ENCODE data around the gene TRMT2A.
A peak's percentile ranks its signal among the peaks of the same experiment; 100 is the strongest.

The TRMT2A gene

GRCh38 chr22:20109411-20110358, 7.3 kb downstream of the TRMT2A start:
- DNase-seq (ENCODE audit: insufficient read length, low spot score) (no peak), FAIRE-seq (no peak)
- TF ChIP-seq POU2F2 (IDR thresholded peaks at IDR 0.05; ENCODE audit: low read depth, low read length) (peak; percentile 28; the same call in 1 of the 2 replicates), POLR2A (IDR thresholded peaks at IDR 0.05; ENCODE audit: low read depth, low read length) (0 out of 2 replicates have a peak, but pooled peaks have one; percentile 13), TAF1 (IDR thresholded peaks at IDR 0.05; ENCODE audit: low read depth, low read length) (no peak), POLR2AphosphoS5 (IDR thresholded peaks at IDR 0.05; ENCODE audit: low read depth, low read length) (peak; percentile 40)

DNA sequence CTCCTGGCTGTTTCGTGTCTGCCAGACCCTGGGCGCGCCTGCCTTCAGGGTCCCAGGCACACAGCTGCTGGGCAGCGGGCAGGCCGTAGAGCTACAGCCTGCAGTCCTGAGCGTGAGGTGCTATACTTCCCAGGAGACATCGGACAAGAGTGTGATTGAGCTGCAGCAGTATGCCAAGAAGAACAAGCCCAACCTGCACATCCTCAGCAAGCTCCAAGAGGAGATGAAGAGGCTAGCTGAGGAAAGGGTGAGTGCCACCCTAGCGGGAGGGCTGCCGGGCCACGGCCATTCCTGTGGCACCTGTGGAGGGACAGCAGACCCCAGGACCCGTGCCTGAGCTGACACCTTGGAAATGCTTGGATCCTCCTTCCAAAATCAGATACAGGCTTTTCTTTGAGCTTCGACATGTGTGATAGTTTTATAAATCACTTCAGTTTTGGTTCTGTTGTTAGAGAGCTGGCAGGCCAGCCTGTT, 8.2 kb downstream of the TRMT2A start:
- FAIRE-seq (no peak), DNase-seq (ENCODE audit: insufficient read length, low spot score) (no peak)
- TF ChIP-seq POLR2AphosphoS5 (IDR thresholded peaks at IDR 0.05; ENCODE audit: low read depth, low read length) (no peak), PAX5 (IDR thresholded peaks at IDR 0.05; ENCODE audit: insufficient read depth, low read length, severe bottlenecking) (no peak), SPI1 (IDR thresholded peaks at IDR 0.05; ENCODE audit: low read depth, low read length) (no peak), POLR2A (IDR thresholded peaks at IDR 0.05; ENCODE audit: low read depth, low read length) (no peak), POU2F2 (IDR thresholded peaks at IDR 0.05; ENCODE audit: low read depth, low read length) (no peak), TAF1 (IDR thresholded peaks at IDR 0.05; ENCODE audit: low read depth, low read length) (no peak)

DNA sequence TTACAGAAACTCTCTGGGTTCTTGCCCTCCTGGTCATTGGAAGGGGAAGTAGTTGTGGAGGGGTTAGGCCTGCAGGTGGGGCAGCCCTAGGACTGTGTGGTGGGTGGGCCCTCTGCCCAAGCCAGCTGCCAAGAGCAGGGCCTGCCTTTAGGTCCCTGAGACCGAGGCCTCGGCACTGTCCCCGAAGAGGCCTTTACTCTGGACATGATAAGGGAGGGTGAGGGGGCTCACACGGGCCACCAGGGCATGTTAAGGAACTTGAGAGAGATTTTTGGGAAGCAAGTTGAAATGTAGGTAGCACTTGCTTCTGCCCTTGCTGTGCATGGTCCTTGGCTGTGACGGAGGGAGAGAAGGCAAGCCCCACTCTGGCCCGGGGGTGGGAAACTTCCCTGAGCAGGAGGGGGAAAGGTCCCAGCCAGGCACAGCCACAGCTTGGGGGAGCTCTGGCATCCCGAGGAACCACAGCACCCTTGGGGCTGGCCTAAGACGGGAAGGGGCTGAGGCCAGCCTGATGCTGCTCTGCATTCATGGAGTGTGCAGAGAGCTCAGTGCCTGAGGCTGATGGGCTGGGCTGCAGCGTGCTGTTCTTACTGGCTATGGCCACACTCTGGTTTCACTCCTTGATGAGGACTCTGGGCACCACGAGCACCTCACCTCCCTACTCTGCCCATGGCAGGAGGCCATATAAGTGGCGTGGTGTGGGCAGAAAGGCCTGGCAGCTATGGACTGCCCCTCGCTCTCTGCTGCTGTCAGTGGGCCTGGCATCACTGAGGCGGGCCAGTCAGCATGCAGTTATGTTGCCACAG, 8.9 kb downstream of the TRMT2A start:
- TF ChIP-seq SPI1 (IDR thresholded peaks at IDR 0.05; ENCODE audit: low read depth, low read length) (no peak), PAX5 (IDR thresholded peaks at IDR 0.05; ENCODE audit: insufficient read depth, low read length, severe bottlenecking) (no peak), TAF1 (IDR thresholded peaks at IDR 0.05; ENCODE audit: low read depth, low read length) (no peak), POLR2A (IDR thresholded peaks at IDR 0.05; ENCODE audit: low read depth, low read length) (peak; percentile 15; the same call in 1 of the 2 replicates), POU2F2 (IDR thresholded peaks at IDR 0.05; ENCODE audit: low read depth, low read length) (no peak), POLR2AphosphoS5 (IDR thresholded peaks at IDR 0.05; ENCODE audit: low read depth, low read length) (no peak)
- DNase-seq (ENCODE audit: insufficient read length, low spot score) (no peak), FAIRE-seq (no peak)

DNA sequence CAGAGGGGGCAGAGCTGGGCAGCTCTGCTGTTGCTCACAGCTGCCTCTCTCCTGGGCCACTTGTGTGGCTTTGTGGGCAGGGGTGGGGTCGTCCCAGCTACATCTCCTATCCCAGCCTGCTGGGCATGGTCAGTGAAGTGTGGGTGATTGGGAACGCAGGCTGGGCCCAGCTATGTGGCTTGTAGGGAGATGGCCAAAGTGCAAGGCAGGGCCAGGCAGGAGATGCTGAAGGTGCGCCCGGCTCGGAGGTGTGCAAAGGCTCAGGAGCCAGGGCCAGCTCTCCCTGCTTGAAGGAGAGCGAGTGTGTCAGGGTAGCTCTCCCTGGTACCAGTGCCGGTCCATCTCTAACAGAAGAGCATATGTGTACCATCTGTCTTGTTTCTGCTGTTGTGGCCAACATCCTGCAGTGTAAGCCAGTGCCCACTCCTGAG, 9.5 kb downstream of the TRMT2A start:
- DNase-seq (ENCODE audit: insufficient read length, low spot score) (no peak), FAIRE-seq (no peak)
- TF ChIP-seq POLR2AphosphoS5 (IDR thresholded peaks at IDR 0.05; ENCODE audit: low read depth, low read length) (no peak), POU2F2 (IDR thresholded peaks at IDR 0.05; ENCODE audit: low read depth, low read length) (no peak), SPI1 (IDR thresholded peaks at IDR 0.05; ENCODE audit: low read depth, low read length) (no peak), PAX5 (IDR thresholded peaks at IDR 0.05; ENCODE audit: insufficient read depth, low read length, severe bottlenecking) (no peak), POLR2A (IDR thresholded peaks at IDR 0.05; ENCODE audit: low read depth, low read length) (no peak), TAF1 (IDR thresholded peaks at IDR 0.05; ENCODE audit: low read depth, low read length) (no peak)

DNA sequence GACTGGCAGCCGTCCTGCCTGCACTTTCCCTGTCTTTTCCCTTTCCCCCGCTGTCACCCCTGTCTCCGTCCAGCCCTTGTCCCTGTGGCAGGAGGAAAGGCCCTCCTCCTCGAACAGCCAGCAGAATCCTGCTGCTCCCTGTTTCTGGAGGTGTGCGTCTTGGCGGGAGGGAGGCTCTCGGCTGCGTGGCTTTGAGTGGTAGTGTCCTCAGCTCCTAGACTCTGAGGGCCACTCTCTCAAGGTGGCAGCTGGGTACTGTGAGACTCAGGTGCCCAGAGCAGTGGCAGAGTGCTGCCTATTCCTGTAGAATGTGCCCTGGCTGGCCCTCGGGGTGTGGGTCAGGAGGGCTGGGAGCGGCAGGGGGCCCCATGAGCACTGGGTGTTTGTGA, 10.2 kb downstream of the TRMT2A start:
- TF ChIP-seq POU2F2 (IDR thresholded peaks at IDR 0.05; ENCODE audit: low read depth, low read length) (no peak), PAX5 (IDR thresholded peaks at IDR 0.05; ENCODE audit: insufficient read depth, low read length, severe bottlenecking) (no peak), SPI1 (IDR thresholded peaks at IDR 0.05; ENCODE audit: low read depth, low read length) (no peak), POLR2AphosphoS5 (IDR thresholded peaks at IDR 0.05; ENCODE audit: low read depth, low read length) (no peak), TAF1 (IDR thresholded peaks at IDR 0.05; ENCODE audit: low read depth, low read length) (no peak), POLR2A (IDR thresholded peaks at IDR 0.05; ENCODE audit: low read depth, low read length) (no peak)
- no peak for FAIRE-seq

GRCh38 chr22:20106205-20106848, 10.7 kb downstream of the TRMT2A start:
- DNase-seq (ENCODE audit: insufficient read length, low spot score) = no peak
- FAIRE-seq = no peak
- no peak for TF ChIP-seq POLR2AphosphoS5 (IDR thresholded peaks at IDR 0.05; ENCODE audit: low read depth, low read length)
- TF ChIP-seq TAF1 (IDR thresholded peaks at IDR 0.05; ENCODE audit: low read depth, low read length) = no peak
- TF ChIP-seq POLR2A (IDR thresholded peaks at IDR 0.05; ENCODE audit: low read depth, low read length) = no peak
- no peak for TF ChIP-seq SPI1 (IDR thresholded peaks at IDR 0.05; ENCODE audit: low read depth, low read length)
- TF ChIP-seq PAX5 (IDR thresholded peaks at IDR 0.05; ENCODE audit: insufficient read depth, low read length, severe bottlenecking) = no peak
- TF ChIP-seq POU2F2 (IDR thresholded peaks at IDR 0.05; ENCODE audit: low read depth, low read length) = no peak

More for the DNA sequence above, 10.2 kb downstream of the TRMT2A start:
- no peak for DNase-seq (ENCODE audit: insufficient read length, low spot score)

- no peak for DNase-seq (ENCODE audit: insufficient read length, low spot score)
- no peak for FAIRE-seq
- TF ChIP-seq POLR2AphosphoS5 (IDR thresholded peaks at IDR 0.05; ENCODE audit: low read depth, low read length) (no peak), POU2F2 (IDR thresholded peaks at IDR 0.05; ENCODE audit: low read depth, low read length) (no peak), TAF1 (IDR thresholded peaks at IDR 0.05; ENCODE audit: low read depth, low read length) (no peak), PAX5 (IDR thresholded peaks at IDR 0.05; ENCODE audit: insufficient read depth, low read length, severe bottlenecking) (no peak), POLR2A (IDR thresholded peaks at IDR 0.05; ENCODE audit: low read depth, low read length) (no peak), SPI1 (IDR thresholded peaks at IDR 0.05; ENCODE audit: low read depth, low read length) (no peak)
Measured at GRCh38 chr22:20105456-20106204, 11.4 kb downstream of the TRMT2A start.

- TF ChIP-seq POLR2A (IDR thresholded peaks at IDR 0.05; ENCODE audit: low read depth, low read length) (no peak), POLR2AphosphoS5 (IDR thresholded peaks at IDR 0.05; ENCODE audit: low read depth, low read length) (no peak), TAF1 (IDR thresholded peaks at IDR 0.05; ENCODE audit: low read depth, low read length) (no peak), PAX5 (IDR thresholded peaks at IDR 0.05; ENCODE audit: insufficient read depth, low read length, severe bottlenecking) (no peak), SPI1 (IDR thresholded peaks at IDR 0.05; ENCODE audit: low read depth, low read length) (no peak), POU2F2 (IDR thresholded peaks at IDR 0.05; ENCODE audit: low read depth, low read length) (no peak)
- FAIRE-seq (no peak), DNase-seq (ENCODE audit: insufficient read length, low spot score) (no peak)
Measured at GRCh38 chr22:20102203-20102780, 14.7 kb downstream of the TRMT2A start.

All from GM12891 (cell line).